IPS-11a (cell line): Measurements from ENCODE around the gene NMNAT2.

Experiments used
- H3K4me3 ChIP-seq: one replicate; pipeline ENCODE4 v1.5.1; 2013; ENCODE audit warnings: low read depth, low read length, control low read depth

Gene NMNAT2

GRCh38 chr1:183366116-183366515 lies 52.1 kb downstream of the NMNAT2 start:
- no peak overlapping the region for H3K4me3 ChIP-seq

GRCh38 chr1:183365676-183366075 lies 52.5 kb downstream of the NMNAT2 start:
- H3K4me3 ChIP-seq: no peak overlapping the region

- H3K4me3 ChIP-seq: no peak overlapping the region
These were observed 53.1 kb downstream of the NMNAT2 start for GRCh38 chr1:183365093-183365492.

GRCh38 chr1:183363972-183364371 lies 54.2 kb downstream of the NMNAT2 start:
- no peak overlapping the region for H3K4me3 ChIP-seq

- H3K4me3 ChIP-seq: no peak overlapping the region
These were observed 57.1 kb downstream of the NMNAT2 start for GRCh38 chr1:183361081-183361480.

- H3K4me3 ChIP-seq: no peak overlapping the region
These were observed 57.7 kb downstream of the NMNAT2 start for GRCh38 chr1:183360473-183360872.

GRCh38 chr1:183356534-183357182 lies 61.5 kb downstream of the NMNAT2 start:
- H3K4me3 ChIP-seq: no peak overlapping the region

GRCh38 chr1:183355797-183356196 lies 62.4 kb downstream of the NMNAT2 start:
- H3K4me3 ChIP-seq: no peak overlapping the region

GRCh38 chr1:183355181-183355580 lies 63.0 kb downstream of the NMNAT2 start:
- no peak overlapping the region for H3K4me3 ChIP-seq

GRCh38 chr1:183353597-183353996 lies 64.6 kb downstream of the NMNAT2 start:
- H3K4me3 ChIP-seq: no peak overlapping the region

- H3K4me3 ChIP-seq: no peak overlapping the region
These were observed 68.9 kb downstream of the NMNAT2 start for GRCh38 chr1:183349201-183349711.

GRCh38 chr1:183346276-183346732 lies 71.9 kb downstream of the NMNAT2 start:
- H3K4me3 ChIP-seq: no peak overlapping the region

- H3K4me3 ChIP-seq: no peak overlapping the region
These were observed 78.5 kb downstream of the NMNAT2 start for GRCh38 chr1:183339556-183340167.

GRCh38 chr1:183331091-183331742 lies 87.0 kb downstream of the NMNAT2 start:
- no peak overlapping the region for H3K4me3 ChIP-seq

GRCh38 chr1:183330335-183330734 lies 87.8 kb downstream of the NMNAT2 start:
- H3K4me3 ChIP-seq: no peak overlapping the region

GRCh38 chr1:183328371-183328770 lies 89.8 kb downstream of the NMNAT2 start:
- no peak overlapping the region for H3K4me3 ChIP-seq

GRCh38 chr1:183327434-183328290 lies 90.5 kb downstream of the NMNAT2 start:
- H3K4me3 ChIP-seq: no peak overlapping the region

GRCh38 chr1:183323849-183324683 lies 94.1 kb downstream of the NMNAT2 start:
- no peak overlapping the region for H3K4me3 ChIP-seq

- H3K4me3 ChIP-seq: no peak overlapping the region
These were observed 98.6 kb downstream of the NMNAT2 start for GRCh38 chr1:183319606-183320005.

- no peak overlapping the region for H3K4me3 ChIP-seq
These were observed 99.1 kb downstream of the NMNAT2 start for GRCh38 chr1:183319051-183319450.
